Stimulated activated CD8-positive, alpha-beta memory T cell treated with anti-CD3 and anti-CD28 coated beads, Interleukin-7, amount 100 ng/mL, for 1 hour (primary cell): Measurements from ENCODE around the gene SPATA16.
"Not testable (repeated sequence)": the region's sequence is repeated elsewhere in the genome, so short reads cannot be mapped to it uniquely, and the experiment has no call there.

Experiments
- DNase-seq, 2 donors: peaks; one replicate each; pipeline ENCODE4 v3.0.0-alpha.2; 2020; ENCODE audit warnings: low read depth in 2 of 2

SPATA16 gene

DNA sequence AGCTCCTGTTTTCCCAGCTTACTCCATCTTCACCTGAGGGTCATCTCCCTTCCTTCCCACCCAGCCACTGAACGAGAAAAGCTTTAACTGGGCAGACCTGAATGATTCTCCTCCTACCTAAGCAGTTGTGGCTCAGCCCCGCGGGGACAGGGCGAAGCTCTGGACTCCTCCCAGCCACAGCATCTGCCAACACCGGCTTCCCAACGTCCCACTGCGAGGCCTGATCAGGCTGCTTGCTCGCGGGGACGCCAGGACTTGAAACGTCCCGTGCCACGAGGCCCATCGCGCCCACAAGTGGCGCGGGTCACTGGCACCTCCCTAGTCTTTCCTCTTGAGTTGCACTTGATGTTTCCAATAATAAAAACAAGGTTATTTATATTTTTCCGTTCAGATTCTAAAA is at the start of gene SPATA16:
TSS of gene SPATA16 (minus strand) at position 250 of the 400 bp plus-strand sequence. CDS start 23,504 bp downstream, outside the sequence.
- DNase-seq = no peak

DNA sequence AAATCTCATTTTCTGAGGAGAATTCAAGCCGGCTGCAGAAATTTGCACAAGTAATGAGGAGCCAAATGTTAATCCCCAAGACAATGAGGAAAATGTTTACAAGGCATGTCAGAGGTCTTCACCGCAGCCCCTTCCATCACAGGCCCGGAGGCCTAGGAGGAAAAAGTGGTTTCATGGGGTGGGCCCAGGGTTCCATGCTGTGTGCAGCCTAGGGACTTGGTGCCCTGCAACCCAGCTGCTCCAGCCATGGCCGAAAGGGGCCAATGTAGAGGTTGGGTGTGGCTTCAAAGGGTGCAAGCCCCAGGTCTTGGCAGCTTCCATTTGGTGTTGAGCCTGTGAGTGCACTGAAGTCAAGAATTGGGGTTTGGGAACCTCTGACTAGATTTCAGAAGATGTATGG is 42.0 kb upstream of the SPATA16 start:
- not testable (repeated sequence) for DNase-seq

- DNase-seq = no peak
These were observed 32.6 kb upstream of the SPATA16 start for GRCh38 chr3:173173652-173174051.

DNA sequence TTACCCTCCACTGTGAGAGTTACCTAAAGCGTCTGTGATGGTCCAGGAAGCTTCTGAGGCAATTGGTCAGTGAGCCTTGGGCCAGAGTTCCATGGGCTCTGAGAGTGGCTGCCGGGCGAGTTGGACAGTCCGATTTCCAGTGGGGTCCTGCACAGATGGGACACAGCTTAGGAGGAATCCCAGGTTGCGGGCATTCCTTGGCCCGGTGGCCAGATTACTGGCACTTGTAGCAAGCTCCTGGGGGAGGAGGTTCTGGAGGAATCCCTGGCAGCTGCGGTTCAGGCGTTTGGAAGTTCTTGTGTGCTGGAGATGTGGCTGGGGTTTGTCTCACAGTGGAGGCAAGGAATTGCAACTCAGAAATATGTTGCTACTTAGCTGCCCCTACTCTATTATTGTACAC is 18.1 kb upstream of the SPATA16 start:
- not testable (repeated sequence) for DNase-seq

DNA sequence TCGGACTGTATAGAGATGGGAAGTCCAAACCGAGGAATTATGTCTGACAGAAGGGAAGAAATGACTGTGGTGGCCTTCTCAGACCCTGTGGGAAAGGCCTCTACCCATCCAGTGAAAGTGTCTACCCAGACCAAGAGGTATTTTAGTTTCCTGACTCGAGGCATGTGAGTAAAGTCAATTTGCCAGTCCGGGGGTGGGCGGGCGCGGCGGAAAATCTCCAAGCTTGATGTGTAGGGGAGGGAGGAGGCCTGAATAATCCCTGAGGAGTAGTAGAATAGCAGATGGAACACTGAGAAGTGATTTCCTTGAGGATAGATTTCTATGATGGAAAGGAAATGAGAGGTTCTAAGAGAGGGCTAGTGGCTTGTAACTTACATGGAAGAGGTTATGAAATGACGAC is 15.5 kb upstream of the SPATA16 start:
- DNase-seq = not testable (repeated sequence)

DNA sequence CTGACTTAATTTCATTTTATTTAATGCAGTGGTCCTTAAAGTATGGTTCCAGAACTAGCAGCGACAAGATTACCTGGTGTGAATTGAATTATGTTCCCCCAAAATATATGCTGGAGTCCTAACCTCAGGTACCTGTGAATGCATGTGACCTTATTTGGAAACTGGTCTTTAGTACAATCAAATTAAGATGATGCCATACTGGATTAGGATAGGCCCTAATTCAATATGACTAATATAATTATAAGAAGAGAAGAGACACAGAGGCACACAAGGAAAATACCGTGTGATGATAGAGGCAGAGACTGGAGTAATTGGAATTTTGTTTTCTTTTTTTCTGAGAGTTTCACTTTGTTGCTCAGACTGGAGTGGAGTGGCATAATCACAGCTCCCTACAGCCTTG is 12.6 kb upstream of the SPATA16 start:
- no peak for DNase-seq

DNA sequence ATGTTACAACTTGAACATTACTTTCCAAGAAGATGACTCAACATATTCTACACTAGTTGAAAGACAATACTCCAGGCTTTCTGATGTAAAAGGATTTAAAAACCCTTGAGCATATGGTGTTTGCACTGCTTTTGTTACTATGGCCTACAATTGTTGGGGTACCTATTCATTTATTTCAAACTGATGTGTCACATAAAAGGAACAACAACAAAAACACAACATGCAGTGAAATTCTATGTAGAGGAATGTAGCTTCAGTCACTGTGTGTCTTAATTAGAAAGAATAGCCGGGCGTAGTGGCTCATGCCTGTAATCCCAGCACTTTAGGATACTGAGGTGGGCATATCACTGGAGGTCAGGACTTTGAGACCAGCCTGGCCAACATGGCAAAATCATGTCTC is 1.6 kb downstream of the SPATA16 start:
- no peak for DNase-seq

DNA sequence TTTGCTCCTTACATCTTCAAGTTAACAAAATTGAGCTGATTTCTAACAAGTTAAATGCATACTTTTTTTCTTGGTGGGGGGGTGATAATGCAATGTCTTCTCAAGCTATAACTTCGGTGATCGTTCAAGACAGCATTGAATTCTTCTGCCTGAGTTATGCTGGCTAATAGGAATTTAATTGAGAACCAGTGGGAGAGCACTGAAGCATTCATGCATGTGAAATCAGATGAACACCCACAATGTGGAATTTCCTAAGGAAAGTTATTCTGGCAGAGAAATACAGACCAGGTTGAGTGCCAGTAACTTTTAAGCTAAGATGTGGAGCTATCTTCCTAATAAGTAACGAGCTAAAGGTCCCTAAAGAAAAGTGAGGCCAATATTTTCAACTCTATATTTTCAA is 3.0 kb downstream of the SPATA16 start:
- no peak for DNase-seq

- DNase-seq = no peak
These were observed 6.0 kb downstream of the SPATA16 start for GRCh38 chr3:173135059-173135458.

- DNase-seq = no peak
These were observed 12.4 kb downstream of the SPATA16 start for GRCh38 chr3:173128633-173129032.

DNA sequence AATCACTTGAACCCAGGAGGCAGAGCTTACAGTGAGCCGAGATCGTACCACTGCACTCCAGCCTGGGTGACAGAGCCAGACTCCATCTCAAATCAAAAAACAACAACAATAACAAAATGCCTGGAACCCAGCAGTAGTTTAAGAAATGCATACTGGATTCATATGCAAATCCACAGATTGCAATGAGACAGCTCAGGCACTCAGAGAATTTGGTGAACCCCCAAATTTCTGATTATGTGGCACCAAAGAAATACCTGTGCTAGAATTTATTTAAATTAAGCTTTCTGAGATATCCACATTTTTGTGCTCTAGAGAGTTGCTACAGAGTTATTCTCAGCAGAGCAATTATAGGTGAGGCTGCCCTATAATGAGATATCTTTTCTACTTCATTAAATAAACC is 29.7 kb downstream of the SPATA16 start:
- DNase-seq = no peak

- no peak for DNase-seq
These were observed 31.9 kb downstream of the SPATA16 start for GRCh38 chr3:173109143-173109542.

DNA sequence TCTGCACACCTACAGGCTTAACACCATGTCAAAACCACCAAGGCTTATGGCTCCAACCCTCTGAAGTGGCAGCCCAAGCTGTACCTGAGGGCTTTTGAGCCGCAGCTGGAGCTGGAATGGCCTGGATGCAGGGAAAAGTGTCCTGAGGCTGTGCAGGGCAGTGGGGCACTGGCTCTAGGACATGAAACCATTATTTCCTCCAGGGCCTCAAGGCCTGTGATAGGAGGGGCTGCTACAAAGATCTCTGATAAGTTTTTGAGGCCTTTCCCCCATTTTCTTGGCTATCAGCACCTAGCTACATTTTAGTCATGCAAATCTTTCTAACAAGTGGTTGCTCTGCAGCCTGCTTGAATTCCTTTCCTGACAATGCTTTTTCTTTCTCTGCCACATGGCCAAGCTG is 37.6 kb downstream of the SPATA16 start:
- DNase-seq = no peak

DNA sequence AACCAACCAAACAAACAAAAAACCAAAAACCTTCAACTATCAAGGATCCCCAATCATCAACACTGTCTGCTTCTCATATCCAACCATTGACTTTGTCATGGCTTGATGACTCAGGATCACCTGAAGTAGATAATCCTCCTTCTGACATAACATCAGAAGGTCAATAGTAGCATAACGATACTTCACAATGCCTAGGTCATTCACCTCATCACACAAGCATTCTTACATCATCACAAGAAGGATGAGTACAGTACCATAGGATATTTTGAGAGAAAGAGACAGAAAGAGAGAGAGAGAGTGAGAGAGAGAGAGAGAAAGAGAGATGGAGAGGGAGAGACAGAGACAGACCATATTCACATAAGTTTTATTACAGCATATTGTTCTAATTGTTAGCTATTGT is 42.1 kb downstream of the SPATA16 start:
- no peak for DNase-seq

DNA sequence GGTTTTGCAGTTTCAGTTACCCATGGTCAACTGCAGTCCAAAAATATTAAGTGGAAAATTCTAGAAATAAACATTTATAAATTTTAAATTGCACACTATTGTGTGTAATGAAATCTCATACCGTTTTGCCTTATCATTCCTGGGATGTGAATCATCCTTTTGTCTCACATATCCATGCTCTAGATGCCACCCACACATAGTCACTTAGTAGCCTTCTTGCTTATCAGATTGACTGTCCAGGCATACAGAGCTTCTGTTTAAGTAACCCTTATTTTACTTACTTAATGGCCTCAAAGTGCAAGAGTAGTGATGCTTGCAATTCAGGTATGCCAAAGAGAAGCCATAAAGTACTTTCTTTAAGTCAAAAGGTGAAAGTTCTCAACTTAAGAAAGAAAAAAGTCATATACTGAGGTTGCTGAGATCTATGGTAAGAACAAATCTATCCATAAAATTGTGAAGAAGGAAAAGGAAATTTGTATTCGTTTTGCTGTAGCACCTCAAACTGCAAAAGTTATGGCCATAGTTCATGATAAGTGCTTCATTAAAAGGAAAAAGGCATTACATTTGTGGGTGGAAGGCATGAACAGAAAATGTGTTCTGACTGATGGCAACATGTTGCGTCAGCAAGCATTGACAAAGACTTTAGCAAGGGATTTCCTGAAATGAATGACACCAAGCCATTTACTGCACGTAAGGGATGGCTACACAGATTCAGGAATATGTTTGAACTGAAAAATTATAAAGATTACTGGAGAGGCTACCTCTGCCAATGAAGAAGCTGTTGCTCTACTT is 43.8 kb downstream of the SPATA16 start:
- DNase-seq = no peak

DNA sequence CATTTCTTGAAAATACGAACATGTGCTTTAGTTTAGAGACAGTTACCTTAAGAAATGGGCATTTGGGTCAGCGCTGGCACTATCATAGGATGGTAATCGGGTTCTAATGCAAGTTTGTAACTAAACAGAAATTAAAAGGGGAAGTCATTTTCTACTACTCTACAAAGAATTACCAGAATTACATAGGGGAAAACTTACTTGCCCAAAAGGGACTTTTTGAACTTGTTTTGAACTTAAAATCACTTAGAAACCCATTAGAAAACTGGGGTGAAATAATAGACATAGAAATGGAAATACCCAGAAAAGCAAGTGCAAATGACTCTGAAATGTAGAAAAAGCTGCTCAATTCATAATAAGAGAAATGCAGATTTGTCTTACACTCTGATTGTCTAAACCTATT is 44.9 kb downstream of the SPATA16 start:
- DNase-seq = no peak

DNA sequence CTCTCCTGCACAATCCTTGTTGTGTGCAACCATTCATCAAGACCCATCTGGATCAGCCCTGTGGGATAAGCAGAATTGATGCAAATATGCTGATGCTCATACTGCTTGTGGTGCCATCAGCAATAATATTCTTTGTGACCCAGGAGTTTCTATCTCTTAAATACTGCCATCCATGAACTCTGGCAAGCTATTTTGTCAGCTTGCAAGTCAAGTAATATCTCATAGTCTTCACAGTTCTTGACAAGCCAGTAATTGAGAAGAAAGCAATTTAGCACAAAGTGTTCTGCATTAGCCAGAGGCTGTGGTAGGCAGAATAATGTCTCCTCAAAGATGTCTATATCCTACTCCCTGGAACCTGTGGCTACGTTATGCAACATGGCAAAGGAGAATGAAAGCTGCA is 49.0 kb downstream of the SPATA16 start:
- DNase-seq = no peak

- DNase-seq = no peak
These were observed 50.5 kb downstream of the SPATA16 start for GRCh38 chr3:173090492-173090891.

DNA sequence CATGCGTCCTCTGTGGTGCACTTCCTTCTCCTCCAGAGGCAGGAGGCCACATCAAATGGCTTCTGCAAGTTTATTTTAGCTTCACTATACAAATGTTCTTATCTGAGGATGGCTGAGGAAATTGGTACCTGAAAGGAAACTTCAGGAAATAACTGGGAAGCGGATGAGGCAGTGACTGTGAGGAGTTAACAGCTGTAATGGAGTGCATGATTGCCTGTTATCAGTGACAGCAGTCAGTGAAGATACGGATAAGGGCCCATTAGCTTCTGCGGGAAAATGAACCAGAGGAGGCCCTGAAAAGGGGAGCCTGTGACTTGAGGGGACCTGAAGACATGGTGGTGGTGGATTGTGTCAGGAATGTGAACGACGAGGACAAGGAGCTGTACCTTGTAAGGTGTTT is 51.8 kb downstream of the SPATA16 start:
- DNase-seq = no peak

- DNase-seq = no peak
These were observed 62.5 kb downstream of the SPATA16 start for GRCh38 chr3:173078525-173078924.

GRCh38 chr3:173066044-173067004 is 74.7 kb downstream of the SPATA16 start:
- no peak for DNase-seq

DNA sequence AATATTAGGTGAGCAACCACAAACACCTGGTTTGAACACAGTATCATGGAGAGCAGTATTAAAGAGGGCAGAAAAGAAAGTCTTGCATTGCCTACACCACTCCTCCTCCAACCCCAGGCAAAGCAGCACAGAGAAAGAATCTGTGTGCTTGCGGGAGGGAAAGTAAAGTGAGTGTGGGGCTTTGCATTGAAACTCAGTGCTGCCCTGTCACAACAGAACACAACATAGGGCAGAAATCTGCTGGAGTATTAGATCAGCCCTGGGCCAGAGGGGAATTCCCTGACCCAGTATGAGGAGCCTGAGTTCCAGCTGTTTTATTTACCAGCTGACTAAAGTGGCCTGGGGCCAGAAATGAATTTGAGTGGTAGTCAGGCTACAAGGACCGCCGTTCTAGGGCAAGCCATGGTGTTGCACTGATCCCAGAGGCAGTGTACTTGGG is 75.5 kb downstream of the SPATA16 start:
- no peak for DNase-seq

DNA sequence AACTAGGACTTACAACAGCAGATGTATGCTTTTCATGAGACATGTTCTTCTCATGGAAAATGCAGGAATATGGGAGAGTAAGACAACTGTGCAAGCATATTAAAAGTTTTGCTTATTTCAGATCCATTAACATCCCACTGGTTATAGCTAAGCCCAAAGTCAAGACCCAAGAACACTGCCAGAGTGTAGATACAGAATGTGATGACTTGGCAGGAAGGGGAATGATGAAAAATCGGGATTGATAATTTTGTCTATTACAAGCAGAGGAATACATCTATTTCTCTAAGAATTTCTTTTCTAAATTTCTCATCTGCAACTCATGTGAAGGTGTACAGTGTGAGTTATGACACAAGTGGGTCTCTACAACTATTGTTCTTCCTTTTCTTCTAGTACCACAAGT is 76.4 kb downstream of the SPATA16 start:
- no peak for DNase-seq
